Right cardiac atrium (tissue), 5 donors: Measurements from ENCODE around the gene TNFRSF4. TPM values are rescaled to one million over a fixed set of nuclear protein-coding genes. Genes with fewer than 3 reads are reported as not detected.

Experiments used
- ATAC-seq, 2 donors: fragments of 200-7000 bp; cut with Tn5 transposase; one replicate each; pipeline versions ENCODE4 v1.8.0 to v1.9.1; 2020; ENCODE audit warnings: moderate library complexity in 2 of 2, mild to moderate bottlenecking in 1 of 2
- DNase-seq, 3 donors: peaks; one replicate each; pipeline ENCODE4 v3.0.0-alpha.2; 2020
- H3K27ac ChIP-seq: one replicate; pipeline ENCODE4 v1.5.1; 2013; ENCODE audit warnings: mild to moderate bottlenecking, low read length, control low read depth, moderate library complexity
- H3K27me3 ChIP-seq: one replicate; pipeline ENCODE4 v1.6.1; 2013; ENCODE audit not compliant: control insufficient read depth, insufficient read depth
- H3K4me1 ChIP-seq: one replicate; pipeline ENCODE4 v1.6.1; 2013; ENCODE audit warnings: low read length; ENCODE audit not compliant: control insufficient read depth, insufficient read depth
- H3K4me3 ChIP-seq: one replicate; pipeline ENCODE4 v1.5.1; 2013; ENCODE audit warnings: low read length, control low read depth
- H3K9me3 ChIP-seq: one replicate; pipeline ENCODE4 v1.6.1; 2013; ENCODE audit warnings: low read length; ENCODE audit not compliant: control insufficient read depth
- WGBS: extraction: QIAGEN DNeasy Blood & Tissue Kit; methylation state at CpG from one replicate; pipeline ENCODE4 v1.1.7; 2013; 5-methylcytosine and 5-hydroxymethylcytosine counted together
- intact Hi-C, 4 donors: fragments of 100-400 bp; cut with DNase I; formaldehyde crosslinking; loops; one replicate each; pipeline versions ENCODE4 v1.11.0 to v1.14.0; 2022 to 2023
- long read RNA-seq, 4 donors: library from polyadenylated mRNA; unstranded; transcript quantifications; one replicate each; pipeline ENCODE4 v2.0.0, GENCODE V29; 2020 to 2021
- polyA plus RNA-seq: library from polyadenylated mRNA; stranded (reverse); fragments of 200-250 nt; gene quantifications from one replicate; pipeline ENCODE4 v1.2.3, GENCODE V29; 2013
- total RNA-seq, 4 donors: library from RNA; stranded (reverse); fragmentation: NEBNext Ultra II Directional; extraction: Animal tissue kit (Norgen Biotek cat#: 25700); gene quantifications; one replicate each; pipeline ENCODE4 v1.2.1, GENCODE V29; 2021
- donor health status: healthy with polysubstance abuse.
- donor health status: DM: no; HTN: yes; CAD: no.
- donor health status: DM: no; HTN: no; CAD: no.
- donor health status: DM: no; HTN: yes; CAD: no; lungs with severe emphysema.
- donor health status: DM: yes; HTN: yes; CAD: no.

The TNFRSF4 gene
- total RNA-seq (1 to 10 TPM; 1.0 to 2.0 (median 1.2) TPM), polyA plus RNA-seq (2.3 TPM)
- long read RNA-seq, donor 1, result 0 reads
- long read RNA-seq, donor 2, partial matches to known transcripts, result 1 of 1 reads
- long read RNA-seq, donor 2, other reads (novel, unspliced or antisense), result 0 of 1 reads
- long read RNA-seq, donor 3, partial matches to known transcripts, result 1 of 2 reads
- long read RNA-seq, donor 3, other reads (novel, unspliced or antisense), result 0 of 2 reads
- long read RNA-seq, donor 4, partial matches to known transcripts, result 0 of 1 reads
- long read RNA-seq, donor 4, other reads (novel, unspliced or antisense), result 1 of 1 reads

GRCh38 chr1:1213345-1214265, at the start of gene TNFRSF4:
TNFRSF4 (minus strand) TSS chr1:1214153; CDS start chr1:1214127, 26 bp downstream.
- DNase-seq, result peak; percentile 19 to 63 (median 55)
- intact Hi-C loops, result no loop called here
- Histone ChIP-seq H3K27ac (no peak within 1 kb of the TSS), H3K9me3 (no peaks in the 10 kb centered on the region), H3K4me3 (no peak within 1 kb of the TSS), H3K4me1 (no peaks in the 10 kb centered on the region), H3K27me3 (no peaks in the 10 kb centered on the region)
- ATAC-seq, result peak in 1 of 2 donors; percentile 9
- 49% methylated on average over 56 of the region's 56 CpGs for WGBS

GRCh38 chr1:1262758-1263157, 48.8 kb upstream of the TNFRSF4 start:
- WGBS, result 93% methylated on average over 8 of the region's 8 CpGs
- no peak for ATAC-seq
- Histone ChIP-seq H3K4me1 (peaks cover 3% of the 10 kb centered on the region), H3K27ac (no peak overlapping the region), H3K4me3 (no peak overlapping the region), H3K9me3 (no peaks in the 10 kb centered on the region), H3K27me3 (no peaks in the 10 kb centered on the region)
- DNase-seq, result peak in 1 of 3 donors; percentile 18
- intact Hi-C loops, result no loop called here

DNA sequence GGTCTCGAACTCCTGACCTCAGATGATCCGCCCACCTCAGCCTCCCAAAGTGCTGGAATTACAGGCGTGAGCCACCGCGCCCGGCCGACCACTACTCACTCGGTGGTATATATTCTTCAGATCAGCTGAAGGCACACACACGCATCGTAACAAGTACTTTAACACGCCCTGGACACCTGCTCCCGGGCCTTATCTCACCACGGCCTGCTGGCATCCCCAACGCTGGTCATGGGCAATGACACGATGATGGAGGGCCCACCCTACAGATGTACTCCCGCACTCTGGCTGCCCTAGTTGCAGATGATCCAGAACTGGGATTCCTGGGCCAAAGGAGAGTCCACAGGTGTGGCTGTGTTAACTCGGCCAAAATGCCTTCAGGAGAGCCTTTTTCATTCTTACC, 48.1 kb upstream of the TNFRSF4 start:
- H3K27me3 ChIP-seq, result no peaks in the 10 kb centered on the region
- peaks cover 3% of the 10 kb centered on the region for H3K4me1 ChIP-seq
- no peak for ATAC-seq
- intact Hi-C loops, result no loop called here
- 94% methylated on average over 17 of the region's 17 CpGs for WGBS
- DNase-seq, result peak in 2 of 3 donors; percentile 27 to 37
- H3K9me3 ChIP-seq, result no peaks in the 10 kb centered on the region
- H3K4me3 ChIP-seq, result no peak overlapping the region
- H3K27ac ChIP-seq, result no peak overlapping the region

DNA sequence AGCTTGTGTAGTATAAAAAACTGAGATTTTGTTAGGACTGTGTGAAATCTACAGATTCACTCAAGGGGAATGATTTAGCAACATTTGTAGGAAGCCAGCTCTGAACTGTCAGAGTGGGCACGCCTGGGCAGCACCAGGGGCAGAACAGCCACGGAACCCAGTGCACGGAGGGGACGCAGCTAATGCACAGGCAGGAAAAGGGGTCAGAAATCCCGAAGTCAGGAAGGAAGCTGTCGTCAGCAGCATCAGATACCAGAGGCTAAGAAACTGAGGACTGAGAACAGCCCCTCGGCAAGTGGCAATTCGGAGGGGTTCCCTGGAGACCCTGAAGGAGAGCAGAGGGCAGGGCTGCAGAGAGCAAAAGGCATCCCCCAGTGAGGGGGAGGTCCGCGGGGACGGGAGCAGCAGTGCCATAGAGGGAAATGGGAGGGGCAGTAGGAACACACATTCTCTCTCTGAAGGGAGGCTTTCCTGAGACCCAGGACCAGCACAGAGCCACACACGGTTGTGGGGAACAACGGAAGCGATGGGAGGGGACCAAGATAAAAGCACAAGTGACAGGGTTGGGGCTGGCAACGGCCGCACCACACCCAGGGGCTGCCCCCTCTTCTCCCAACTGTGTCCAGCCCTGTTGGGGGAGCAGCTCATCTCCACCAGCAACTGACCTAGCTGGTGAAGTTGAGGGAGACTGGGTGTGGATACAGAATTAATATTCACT, 47.0 kb upstream of the TNFRSF4 start:
- H3K9me3 ChIP-seq, result no peaks in the 10 kb centered on the region
- H3K4me3 ChIP-seq, result no peak overlapping the region
- WGBS, result 52% methylated on average over 16 of the region's 16 CpGs
- DNase-seq (peak in 2 of 3 donors; percentile 57 to 65), ATAC-seq (peak; percentile 19 to 79)
- H3K27me3 ChIP-seq, result no peaks in the 10 kb centered on the region
- intact Hi-C loops, result no loop called here
- H3K4me1 ChIP-seq, result peaks cover 3% of the 10 kb centered on the region
- no peak overlapping the region for H3K27ac ChIP-seq

GRCh38 chr1:1259951-1260600, 46.1 kb upstream of the TNFRSF4 start:
- intact Hi-C loops, result no loop called here
- 66% methylated on average over 26 of the region's 26 CpGs for WGBS
- DNase-seq (peak in 2 of 3 donors; percentile 84 to 86), ATAC-seq (peak; percentile 18 to 65)
- Histone ChIP-seq H3K9me3 (no peaks in the 10 kb centered on the region), H3K27ac (peak overlapping the region; percentile 27), H3K4me3 (no peak overlapping the region), H3K4me1 (peaks cover 3% of the 10 kb centered on the region), H3K27me3 (no peaks in the 10 kb centered on the region)

GRCh38 chr1:1259540-1259939, 45.6 kb upstream of the TNFRSF4 start:
- Histone ChIP-seq H3K4me1 (peaks cover 3% of the 10 kb centered on the region), H3K4me3 (no peak overlapping the region), H3K9me3 (no peaks in the 10 kb centered on the region), H3K27ac (no peak overlapping the region), H3K27me3 (no peaks in the 10 kb centered on the region)
- WGBS, result 93% methylated on average over 18 of the region's 18 CpGs
- intact Hi-C loops, result no loop called here
- DNase-seq (peak in 2 of 3 donors; percentile 28 to 56), ATAC-seq (peak in 1 of 2 donors; percentile 4)

GRCh38 chr1:1259119-1259488, 45.2 kb upstream of the TNFRSF4 start:
- H3K4me1 ChIP-seq, result peaks cover 3% of the 10 kb centered on the region
- peak in 1 of 3 donors; percentile 53 for DNase-seq
- no peaks in the 10 kb centered on the region for H3K9me3 ChIP-seq
- no peak overlapping the region for H3K27ac ChIP-seq
- peak in 1 of 2 donors; percentile 4 for ATAC-seq
- intact Hi-C loops, result no loop called here
- no peaks in the 10 kb centered on the region for H3K27me3 ChIP-seq
- 94% methylated on average over 22 of the region's 22 CpGs for WGBS
- no peak overlapping the region for H3K4me3 ChIP-seq

DNA sequence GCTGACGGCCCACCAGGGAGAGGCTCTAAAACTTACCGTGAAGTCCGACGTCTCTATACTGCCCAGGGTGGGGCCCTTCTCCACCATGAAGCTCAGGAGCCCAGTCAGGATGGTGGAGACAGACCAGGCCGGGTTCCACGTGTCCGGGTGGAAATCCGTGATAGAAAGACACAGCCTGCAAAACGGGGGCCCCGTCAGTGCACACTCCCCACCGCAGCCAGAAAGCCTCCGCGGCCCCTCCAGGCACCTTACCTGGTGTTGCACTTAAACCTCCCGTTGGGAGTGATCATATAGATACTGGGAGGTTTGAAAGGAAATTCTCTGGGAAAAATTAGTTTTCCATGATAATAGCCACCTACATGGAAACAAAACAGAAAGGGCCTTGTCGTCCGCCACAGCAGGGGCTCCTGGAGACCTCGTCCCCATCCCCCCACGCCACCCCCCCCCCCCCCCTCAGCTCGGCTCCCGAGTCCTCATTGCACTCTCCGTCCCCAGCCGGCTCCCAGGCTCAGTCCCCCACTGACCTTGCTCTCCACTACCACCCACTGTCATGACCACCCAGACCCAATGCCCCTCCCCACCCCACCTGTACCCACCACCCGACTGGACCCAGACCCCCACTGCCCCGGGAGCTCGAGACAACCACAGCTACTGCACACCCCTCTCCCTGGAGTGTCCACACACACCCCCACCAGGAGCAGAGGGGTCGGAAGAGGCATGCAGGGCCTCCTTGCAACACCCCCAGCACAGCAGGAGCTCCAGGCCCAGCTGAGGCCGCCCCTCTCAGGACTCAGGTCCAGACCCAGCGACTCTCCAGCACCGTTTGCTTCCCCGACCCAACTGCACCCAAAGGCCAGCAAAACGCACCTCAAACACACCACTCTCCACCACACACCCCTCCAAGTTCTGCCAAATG, 43.3 kb upstream of the TNFRSF4 start:
- Histone ChIP-seq H3K9me3 (no peaks in the 10 kb centered on the region), H3K4me1 (peaks cover 3% of the 10 kb centered on the region), H3K27me3 (no peaks in the 10 kb centered on the region), H3K27ac (no peak overlapping the region), H3K4me3 (no peak overlapping the region)
- DNase-seq (peak in 2 of 3 donors; percentile 31 to 51), ATAC-seq (no peak)
- intact Hi-C loops, result no loop called here
- WGBS, result 94% methylated on average over 31 of the region's 31 CpGs

DNA sequence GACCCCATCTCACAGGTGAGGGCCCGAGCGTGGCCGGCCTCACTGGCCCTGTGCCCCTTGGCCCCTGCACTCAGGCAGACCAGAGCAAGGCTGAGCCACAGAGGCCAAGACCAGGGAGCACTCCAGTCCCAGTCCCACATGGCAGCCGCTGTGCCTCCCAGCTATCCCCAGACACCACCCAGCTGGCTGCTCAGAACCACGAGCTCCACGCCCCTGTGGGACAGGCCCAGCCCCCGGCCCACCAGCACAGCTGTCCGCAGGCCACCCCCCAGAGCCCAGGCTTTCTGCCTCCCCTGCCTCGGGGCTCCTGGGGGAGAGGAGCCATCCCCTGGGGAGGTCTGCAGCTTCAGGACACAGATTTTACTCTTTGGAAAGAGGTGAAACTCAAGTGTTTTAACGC, 41.7 kb upstream of the TNFRSF4 start:
- H3K9me3 ChIP-seq, result no peaks in the 10 kb centered on the region
- no peak overlapping the region for H3K27ac ChIP-seq
- intact Hi-C loops, result no loop called here
- ATAC-seq, result no peak
- no peaks in the 10 kb centered on the region for H3K27me3 ChIP-seq
- WGBS, result 91% methylated on average over 10 of the region's 10 CpGs
- H3K4me1 ChIP-seq, result peaks cover 3% of the 10 kb centered on the region
- DNase-seq, result peak in 2 of 3 donors; percentile 41 to 42
- H3K4me3 ChIP-seq, result no peak overlapping the region

DNA sequence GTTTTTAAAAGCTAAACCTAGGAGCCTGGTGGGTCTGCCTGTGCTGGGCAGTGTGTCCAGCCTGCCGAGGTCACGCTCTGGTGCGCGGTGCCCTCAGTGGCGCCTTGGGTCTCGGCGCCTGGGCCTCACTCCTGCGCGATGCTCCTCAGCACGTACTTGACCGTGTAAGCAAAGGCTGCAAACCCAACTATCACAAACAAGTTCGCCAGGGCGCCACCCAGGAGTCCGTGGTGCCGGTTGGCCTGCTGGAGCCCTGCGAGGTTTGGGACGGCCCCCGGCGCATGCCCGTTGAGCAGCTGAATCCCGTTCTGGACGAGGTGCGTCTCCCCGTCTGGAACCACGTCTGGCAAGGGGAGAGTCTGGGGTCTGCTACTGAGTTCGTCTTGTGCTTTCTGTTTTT, 41.1 kb upstream of the TNFRSF4 start:
- ATAC-seq, result no peak
- H3K4me3 ChIP-seq, result no peak overlapping the region
- DNase-seq, result peak in 1 of 3 donors; percentile 37
- WGBS, result 95% methylated on average over 26 of the region's 26 CpGs
- H3K27me3 ChIP-seq, result no peaks in the 10 kb centered on the region
- peaks cover under 1% of the 10 kb centered on the region for H3K4me1 ChIP-seq
- no peak overlapping the region for H3K27ac ChIP-seq
- intact Hi-C loops, result no loop called here
- H3K9me3 ChIP-seq, result no peaks in the 10 kb centered on the region
